HEK293 (cell line): Measurements from ENCODE around the gene TMC2.
A peak's percentile ranks its signal among the peaks of the same experiment; 100 is the strongest.

Source experiments
- CTCF ChIA-PET: fragments of 350-600 bp; formaldehyde crosslinking; extraction: SDS; loops from one replicate; lab custom pipeline; 2021; ENCODE audit warnings: antibody characterized with exemption; lab: Yijun Ruan, JAX
- POLR2A ChIA-PET: fragments of 300-600 bp; formaldehyde crosslinking; extraction: SDS; loops from one replicate; lab custom pipeline; 2020; ENCODE audit warnings: antibody characterized with exemption, inconsistent platforms; lab: Yijun Ruan, JAX
- H3K27ac ChIP-seq: fragments of 200-500 bp; sonication (Bioruptor generic); 2 replicates; pipeline ENCODE4 v1.5.1; 2014; ENCODE audit warnings: low read depth, low read length, control low read depth, inconsistent platforms; ENCODE audit errors: extremely low read depth
- H3K36me3 ChIP-seq, 2 experiments: fragments of 200-500 bp in 1 of 2; sonication (Bioruptor generic) in 1 of 2; 1 replicate in 1 of 2; 2 replicates in 1 of 2; pipeline ENCODE4 v1.5.1; 2014 to 2017; ENCODE audit warnings: inconsistent platforms in 2 of 2, low read length in 2 of 2; ENCODE audit not compliant: control insufficient read depth in 2 of 2, insufficient read depth in 1 of 2
- H3K4me1 ChIP-seq: fragments of 200-500 bp; sonication (Bioruptor generic); 2 replicates; pipeline ENCODE4 v1.5.1; 2014; ENCODE audit warnings: mild to moderate bottlenecking, low read length, inconsistent platforms; ENCODE audit not compliant: control insufficient read depth, insufficient read depth
- H3K4me3 ChIP-seq: 2 replicates; pipeline ENCODE4 v1.5.1; 2011; ENCODE audit warnings: low read depth, mild to moderate bottlenecking, control low read depth, low read length, moderate library complexity
- H3K9me3 ChIP-seq: fragments of 200-500 bp; sonication (Bioruptor generic); 2 replicates; pipeline ENCODE4 v1.5.1; 2014; ENCODE audit warnings: low read depth, low read length, inconsistent platforms; ENCODE audit not compliant: control insufficient read depth, insufficient read depth
- BCL11A ChIP-seq: fragments of 450-650 bp; formaldehyde crosslinking; IDR thresholded peaks from 2 replicates; pipeline ENCODE4 v1.5.1; 2016; ENCODE audit warnings: low read depth, missing biosample characterization, missing genetic modification characterization
- BCL11B ChIP-seq: fragments of 450-650 bp; formaldehyde crosslinking; IDR thresholded peaks from 2 replicates; pipeline ENCODE4 v1.5.1; 2016; ENCODE audit warnings: low read depth, missing biosample characterization, missing genetic modification characterization
- CTCF ChIP-seq: fragments of 450-650 bp; formaldehyde crosslinking; IDR thresholded peaks from 2 replicates; pipeline ENCODE4 v1.5.1; 2016; ENCODE audit warnings: missing biosample characterization, missing genetic modification characterization
- HIC1 ChIP-seq: fragments of 450-650 bp; formaldehyde crosslinking; IDR thresholded peaks from 2 replicates; pipeline ENCODE4 v1.5.1; 2016; ENCODE audit warnings: missing biosample characterization, missing genetic modification characterization
- KLF1 ChIP-seq: fragments of 450-650 bp; formaldehyde crosslinking; IDR thresholded peaks from 2 replicates; pipeline ENCODE4 v1.5.1; 2016; ENCODE audit warnings: missing biosample characterization, missing genetic modification characterization
- KLF9 ChIP-seq: fragments of 450-650 bp; formaldehyde crosslinking; IDR thresholded peaks from 2 replicates; pipeline ENCODE4 v1.5.1; 2016; ENCODE audit warnings: missing biosample characterization, missing genetic modification characterization, low read depth
- OSR2 ChIP-seq: fragments of 450-650 bp; formaldehyde crosslinking; IDR thresholded peaks from 2 replicates; pipeline ENCODE4 v1.5.1; 2016; ENCODE audit warnings: missing biosample characterization, missing genetic modification characterization
- REPIN1 ChIP-seq: fragments of 450-650 bp; formaldehyde crosslinking; IDR thresholded peaks from 2 replicates; pipeline ENCODE4 v1.5.1; 2017; ENCODE audit warnings: missing biosample characterization, missing genetic modification characterization, low read depth
- SP2 ChIP-seq: fragments of 450-650 bp; formaldehyde crosslinking; IDR thresholded peaks from 2 replicates; pipeline ENCODE4 v1.5.1; 2016; ENCODE audit warnings: missing biosample characterization, missing genetic modification characterization
- ZFP37 ChIP-seq: fragments of 450-650 bp; formaldehyde crosslinking; IDR thresholded peaks from 2 replicates; pipeline ENCODE4 v1.5.1; 2016; ENCODE audit warnings: missing biosample characterization, missing genetic modification characterization
- ZFP69B ChIP-seq: fragments of 450-650 bp; formaldehyde crosslinking; IDR thresholded peaks from 2 replicates; pipeline ENCODE4 v1.5.1; 2016; ENCODE audit warnings: missing biosample characterization, missing genetic modification characterization
- ZIC2 ChIP-seq: fragments of 450-650 bp; formaldehyde crosslinking; IDR thresholded peaks from 2 replicates; pipeline ENCODE4 v1.5.1; 2016; ENCODE audit warnings: missing biosample characterization, missing genetic modification characterization
- ZNF169 ChIP-seq: fragments of 450-650 bp; formaldehyde crosslinking; IDR thresholded peaks from 2 replicates; pipeline ENCODE4 v1.5.1; 2016; ENCODE audit warnings: missing biosample characterization, missing genetic modification characterization
- ZNF18 ChIP-seq: fragments of 450-650 bp; formaldehyde crosslinking; IDR thresholded peaks from 2 replicates; pipeline ENCODE4 v1.5.1; 2016; ENCODE audit warnings: missing biosample characterization, missing genetic modification characterization
- ZNF184 ChIP-seq: fragments of 450-650 bp; IDR thresholded peaks from 2 replicates; pipeline ENCODE4 v1.5.1; 2018; ENCODE audit warnings: missing biosample characterization, mild to moderate bottlenecking, missing genetic modification characterization
- ZNF19 ChIP-seq: fragments of 450-650 bp; formaldehyde crosslinking; IDR thresholded peaks from 2 replicates; pipeline ENCODE4; 2016; ENCODE audit warnings: missing biosample characterization, missing genetic modification characterization, low read depth
- ZNF2 ChIP-seq: fragments of 450-650 bp; formaldehyde crosslinking; IDR thresholded peaks from 2 replicates; pipeline ENCODE4 v1.5.1; 2016; ENCODE audit warnings: missing biosample characterization, missing genetic modification characterization
- ZNF211 ChIP-seq: fragments of 450-650 bp; formaldehyde crosslinking; IDR thresholded peaks from 2 replicates; pipeline ENCODE4 v1.5.1; 2016; ENCODE audit warnings: low read depth, missing biosample characterization, missing genetic modification characterization
- ZNF341 ChIP-seq: fragments of 450-650 bp; formaldehyde crosslinking; IDR thresholded peaks from 2 replicates; pipeline ENCODE4; 2016; ENCODE audit warnings: low read depth, missing biosample characterization, missing genetic modification characterization
- ZNF501 ChIP-seq: fragments of 450-650 bp; formaldehyde crosslinking; IDR thresholded peaks from 2 replicates; pipeline ENCODE4 v1.5.1; 2016; ENCODE audit warnings: missing biosample characterization, missing genetic modification characterization
- ZNF544 ChIP-seq: fragments of 450-650 bp; formaldehyde crosslinking; IDR thresholded peaks from 2 replicates; pipeline ENCODE4 v1.5.0; 2017; ENCODE audit warnings: missing biosample characterization, missing genetic modification characterization
- ZNF548 ChIP-seq: fragments of 450-650 bp; formaldehyde crosslinking; IDR thresholded peaks from 2 replicates; pipeline ENCODE4 v1.5.1; 2016; ENCODE audit warnings: missing biosample characterization, missing genetic modification characterization
- ZNF621 ChIP-seq: fragments of 450-650 bp; formaldehyde crosslinking; IDR thresholded peaks from 2 replicates; pipeline ENCODE4 v1.5.1; 2017; ENCODE audit warnings: missing biosample characterization, missing genetic modification characterization
- ZNF629 ChIP-seq: fragments of 450-650 bp; formaldehyde crosslinking; IDR thresholded peaks from 2 replicates; pipeline ENCODE4 v1.5.1; 2017; ENCODE audit warnings: missing biosample characterization, missing genetic modification characterization
- ZSCAN30 ChIP-seq: fragments of 450-650 bp; IDR thresholded peaks from 2 replicates; pipeline ENCODE4 v1.5.1; 2018; ENCODE audit warnings: missing biosample characterization, mild to moderate bottlenecking, missing genetic modification characterization, moderate library complexity
- ZXDB ChIP-seq: fragments of 450-650 bp; formaldehyde crosslinking; IDR thresholded peaks from 2 replicates; pipeline ENCODE4 v1.5.1; 2016; ENCODE audit warnings: missing biosample characterization, missing genetic modification characterization
- TF ChIP-seq, protein P1 (sequence below): fragments of 450-650 bp; formaldehyde crosslinking; IDR thresholded peaks from 2 replicates; pipeline ENCODE4 v1.5.1; 2016; ENCODE audit warnings: missing biosample characterization, missing genetic modification characterization
- TF ChIP-seq, protein P2 (sequence below): fragments of 450-650 bp; IDR thresholded peaks from 2 replicates; pipeline ENCODE4 v1.5.1; 2018; ENCODE audit warnings: missing biosample characterization, mild to moderate bottlenecking, missing genetic modification characterization

TMC2 gene

DNA sequence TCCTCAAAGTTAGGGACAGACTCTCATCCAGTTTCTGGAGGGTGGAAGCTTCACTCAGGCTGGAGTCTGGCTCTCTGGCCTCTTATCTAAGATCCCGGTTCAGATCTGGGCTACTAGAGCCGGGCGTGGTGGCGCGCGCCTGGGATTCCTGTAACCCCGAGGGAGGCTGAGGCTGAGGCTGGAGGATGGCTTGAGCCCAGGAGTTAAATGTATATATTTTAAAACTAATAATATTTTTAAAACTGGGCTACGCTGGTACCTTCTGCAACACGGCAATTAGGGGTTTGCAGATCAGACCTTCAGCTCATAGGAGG is 26.9 kb upstream of the TMC2 start:
- CTCF ChIA-PET = interaction anchor here (0.6 to 12.4 kb wide), 2 partner anchors 13 to 1228 kb away, joined by 4 to 171 read pairs; no protein-coding TSS in a partner anchor
- POLR2A ChIA-PET = interaction anchor here (2.2 to 3.4 kb wide), 3 partner anchors 12 to 142 kb away, joined by 7 to 34 read pairs (median 9); partner anchors contain the start of gene SNRPB
- Histone ChIP-seq H3K9me3 (no peaks in the 10 kb centered on the region), H3K4me1 (peaks cover 4% of the 10 kb centered on the region; the same call in 1 of the 2 replicates), H3K36me3 (no peaks in the 10 kb centered on the region), H3K27ac (peak overlapping the region; percentile 93), H3K4me3 (peak overlapping the region; percentile 76)
- no peak for TF ChIP-seq ZNF184 (tag by site-specific recombination)
- no peak for TF ChIP-seq ZNF18 (tag by site-specific recombination)
- TF ChIP-seq ZNF501 = no peak
- no peak for TF ChIP-seq REPIN1
- no peak for TF ChIP-seq ZNF169 (tag by site-specific recombination)
- no peak for TF ChIP-seq KLF9 (tag by site-specific recombination)
- no peak for TF ChIP-seq ZXDB (tag by site-specific recombination)
- TF ChIP-seq ZNF544 (tag by site-specific recombination) = no peak
- no peak for TF ChIP-seq OSR2 (tag by site-specific recombination)
- no peak for TF ChIP-seq ZNF629 (tag by site-specific recombination)
- no peak for TF ChIP-seq CTCF (tag by site-specific recombination)
- TF ChIP-seq ZNF19 = no peak
- TF ChIP-seq ZNF2 (tag by site-specific recombination) = no peak

GRCh38 chr20:2509794-2510193 is 26.6 kb upstream of the TMC2 start:
- Histone ChIP-seq H3K36me3 (no peaks in the 10 kb centered on the region), H3K27ac (no peak overlapping the region), H3K4me1 (peaks cover 4% of the 10 kb centered on the region; the same call in 1 of the 2 replicates), H3K9me3 (no peaks in the 10 kb centered on the region), H3K4me3 (no peak overlapping the region)
- TF ChIP-seq ZNF341 (tag by site-specific recombination) = no peak
- TF ChIP-seq ZNF629 (tag by site-specific recombination) = no peak
- no peak for TF ChIP-seq ZNF548 (tag by site-specific recombination)
- no peak for TF ChIP-seq BCL11A (tag by site-specific recombination)
- TF ChIP-seq SP2 (tag by site-specific recombination) = no peak
- no peak for TF ChIP-seq KLF1 (tag by site-specific recombination)
- TF ChIP-seq, protein P1, sequence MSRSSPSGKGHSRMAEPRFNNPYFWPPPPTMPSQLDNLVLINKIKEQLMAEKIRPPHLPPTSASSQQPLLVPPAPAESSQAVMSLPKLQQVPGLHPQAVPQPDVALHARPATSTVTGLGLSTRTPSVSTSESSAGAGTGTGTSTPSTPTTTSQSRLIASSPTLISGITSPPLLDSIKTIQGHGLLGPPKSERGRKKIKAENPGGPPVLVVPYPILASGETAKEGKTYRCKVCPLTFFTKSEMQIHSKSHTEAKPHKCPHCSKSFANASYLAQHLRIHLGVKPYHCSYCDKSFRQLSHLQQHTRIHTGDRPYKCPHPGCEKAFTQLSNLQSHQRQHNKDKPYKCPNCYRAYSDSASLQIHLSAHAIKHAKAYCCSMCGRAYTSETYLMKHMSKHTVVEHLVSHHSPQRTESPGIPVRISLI (tag by site-specific recombination) = no peak
- TF ChIP-seq HIC1 = no peak
- TF ChIP-seq, protein P2, sequence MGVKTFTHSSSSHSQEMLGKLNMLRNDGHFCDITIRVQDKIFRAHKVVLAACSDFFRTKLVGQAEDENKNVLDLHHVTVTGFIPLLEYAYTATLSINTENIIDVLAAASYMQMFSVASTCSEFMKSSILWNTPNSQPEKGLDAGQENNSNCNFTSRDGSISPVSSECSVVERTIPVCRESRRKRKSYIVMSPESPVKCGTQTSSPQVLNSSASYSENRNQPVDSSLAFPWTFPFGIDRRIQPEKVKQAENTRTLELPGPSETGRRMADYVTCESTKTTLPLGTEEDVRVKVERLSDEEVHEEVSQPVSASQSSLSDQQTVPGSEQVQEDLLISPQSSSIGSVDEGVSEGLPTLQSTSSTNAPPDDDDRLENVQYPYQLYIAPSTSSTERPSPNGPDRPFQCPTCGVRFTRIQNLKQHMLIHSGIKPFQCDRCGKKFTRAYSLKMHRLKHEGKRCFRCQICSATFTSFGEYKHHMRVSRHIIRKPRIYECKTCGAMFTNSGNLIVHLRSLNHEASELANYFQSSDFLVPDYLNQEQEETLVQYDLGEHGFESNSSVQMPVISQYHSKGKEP = no peak
- TF ChIP-seq ZSCAN30 = no peak
- TF ChIP-seq ZFP69B (tag by site-specific recombination) = no peak
- TF ChIP-seq ZNF211 (tag by site-specific recombination) = no peak
- TF ChIP-seq ZNF621 (tag by site-specific recombination) = no peak
- TF ChIP-seq ZIC2 (tag by site-specific recombination) = no peak
- TF ChIP-seq BCL11B = no peak
- no peak for TF ChIP-seq ZFP37 (tag by site-specific recombination)
- ChIA-PET CTCF (interaction anchor here (12.4 kb wide), 1 partner anchor 13 kb away, joined by 171 read pairs; no protein-coding TSS in a partner anchor), POLR2A (interaction anchor here (2.2 to 3.4 kb wide), 2 partner anchors 12 to 142 kb away, joined by 7 to 9 read pairs; no protein-coding TSS in a partner anchor)
